Measurements from ENCODE around the gene KCTD4. TPM values are rescaled to one million over a fixed set of nuclear protein-coding genes. Genes with fewer than 3 reads are reported as not detected.

The KCTD4 gene
- total and polyA plus RNA-seq, 2 experiments from 2014 or later = 0.21 to 0.23 TPM

DNA sequence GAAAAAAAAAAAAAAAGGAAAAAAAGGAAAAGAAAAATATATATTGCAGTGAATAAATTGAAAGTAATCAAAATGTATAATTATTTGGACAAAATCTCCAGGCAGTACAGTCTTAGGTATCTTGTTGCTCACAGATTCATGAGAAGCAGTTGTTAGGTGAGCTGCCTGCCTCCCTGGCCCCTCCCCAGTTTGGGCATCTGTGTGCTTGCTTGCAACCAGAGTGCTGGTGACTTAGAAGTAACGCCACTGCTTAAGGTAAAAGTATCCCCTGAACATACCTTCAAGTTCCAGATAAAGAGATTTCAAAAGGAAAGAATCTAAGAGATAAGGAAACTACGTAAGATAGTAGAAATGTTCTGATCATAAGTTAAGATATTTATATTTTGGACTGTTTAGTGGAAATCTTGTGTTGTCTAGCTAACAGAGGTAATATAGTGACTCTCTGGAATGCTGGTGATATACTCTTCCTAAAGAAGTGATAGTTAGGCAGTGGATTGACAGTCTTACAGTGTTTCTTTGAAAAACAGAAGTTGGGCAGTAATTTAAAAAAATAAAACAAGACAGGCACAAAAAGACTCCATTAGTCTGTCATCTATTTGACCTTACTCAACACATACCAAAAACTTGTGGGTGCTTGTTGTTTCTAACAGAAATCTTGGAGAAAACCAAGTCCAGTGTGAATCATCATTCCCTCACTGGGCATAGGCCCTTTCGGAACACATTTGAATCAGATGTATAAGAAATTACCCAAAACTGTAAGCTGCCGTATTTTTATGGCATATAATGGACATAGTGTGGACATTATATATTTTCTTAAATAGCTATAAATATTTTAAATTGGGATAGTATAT lies 38.3 kb upstream of the KCTD4 start:
- DNase-seq (ENCODE audit: low spot score) = no peak
- Histone ChIP-seq H3K79me2 (peaks cover 7% of the 10 kb centered on the region), H2AFZ (no peak overlapping the region), H3K36me3 (replicated peaks; ENCODE audit: insufficient read depth, low read depth) (no peaks in the 10 kb centered on the region), H3K4me2 (no peak overlapping the region), H3K9me3 (ENCODE audit: low read depth) (no peaks in the 10 kb centered on the region), H3K27me3 (no peaks in the 10 kb centered on the region), H3K27ac (peak overlapping the region; percentile 5), H4K20me1 (ENCODE audit: insufficient read depth, poor library complexity, severe bottlenecking) (no peaks in the 10 kb centered on the region), H3K4me1 (ENCODE audit: insufficient read depth) (peaks cover 5% of the 10 kb centered on the region), H3K9me2 (replicated peaks; ENCODE audit: insufficient read depth) (no peaks in the 10 kb centered on the region), H3K4me3 (no peak overlapping the region)
- TF ChIP-seq EZH2 (IDR thresholded peaks at IDR 0.05; ENCODE audit: borderline replicate concordance) (no peak), CTCF (IDR thresholded peaks at IDR 0.05; ENCODE audit: poor library complexity) (no peak), EZH2phosphoT487 (IDR thresholded peaks at IDR 0.05; ENCODE audit: low read depth, severe bottlenecking, unreplicated experiment) (no peak)
- 81% methylated on average over 4 of the region's 4 CpGs for WGBS (ENCODE audit: low lambda C conversion rate, missing lambda C conversion rate)

DNA sequence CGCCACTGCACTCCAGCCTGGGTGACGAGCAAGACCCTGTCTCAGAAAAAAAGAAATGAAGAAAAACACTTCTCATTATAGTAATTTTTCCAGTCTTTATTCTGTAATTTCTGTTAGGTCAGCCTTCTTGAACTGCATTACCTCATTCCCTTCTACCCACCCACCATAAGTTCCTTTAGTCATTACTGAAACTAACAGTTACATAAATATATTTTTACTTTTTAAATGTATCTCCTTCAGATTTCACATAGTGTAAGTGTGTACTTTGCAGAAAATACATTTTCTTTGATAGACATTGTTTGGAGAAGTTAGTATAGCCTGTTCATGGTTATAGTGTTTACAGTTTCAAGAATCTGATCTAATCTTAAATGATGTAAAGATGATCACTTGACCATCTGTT lies 31.7 kb upstream of the KCTD4 start:
- H3K9me3 ChIP-seq (ENCODE audit: low read depth) = no peaks in the 10 kb centered on the region
- H3K4me1 ChIP-seq (ENCODE audit: insufficient read depth) = no peaks in the 10 kb centered on the region
- TF ChIP-seq EZH2phosphoT487 (IDR thresholded peaks at IDR 0.05; ENCODE audit: low read depth, severe bottlenecking, unreplicated experiment) (no peak), EZH2 (IDR thresholded peaks at IDR 0.05; ENCODE audit: borderline replicate concordance) (no peak)
- no peaks in the 10 kb centered on the region for H4K20me1 ChIP-seq (ENCODE audit: insufficient read depth, poor library complexity, severe bottlenecking)
- no peak overlapping the region for H3K4me3 ChIP-seq
- DNase-seq (ENCODE audit: low spot score) = no peak
- no peaks in the 10 kb centered on the region for H3K27me3 ChIP-seq
- no peaks in the 10 kb centered on the region for H3K36me3 ChIP-seq (replicated peaks; ENCODE audit: insufficient read depth, low read depth)
- H3K4me2 ChIP-seq = no peak overlapping the region
- no peaks in the 10 kb centered on the region for H3K9me2 ChIP-seq (replicated peaks; ENCODE audit: insufficient read depth)
- 100% methylated on average over 2 of the region's 2 CpGs for WGBS (ENCODE audit: low lambda C conversion rate, missing lambda C conversion rate)
- peaks cover 6% of the 10 kb centered on the region for H3K79me2 ChIP-seq
- H2AFZ ChIP-seq = no peak overlapping the region
- H3K27ac ChIP-seq = no peak overlapping the region

- no peak overlapping the region for H3K4me3 ChIP-seq
- 39% methylated on average over 1 of the region's 1 CpG for WGBS (ENCODE audit: low lambda C conversion rate, missing lambda C conversion rate)
- DNase-seq (ENCODE audit: low spot score) = no peak
- H3K9me3 ChIP-seq (ENCODE audit: low read depth) = no peaks in the 10 kb centered on the region
- no peaks in the 10 kb centered on the region for H3K36me3 ChIP-seq (replicated peaks; ENCODE audit: insufficient read depth, low read depth)
- H3K27ac ChIP-seq = no peak overlapping the region
- H3K4me1 ChIP-seq (ENCODE audit: insufficient read depth) = no peaks in the 10 kb centered on the region
- no peaks in the 10 kb centered on the region for H3K9me2 ChIP-seq (replicated peaks; ENCODE audit: insufficient read depth)
- TF ChIP-seq CTCF (IDR thresholded peaks at IDR 0.05; ENCODE audit: poor library complexity) (no peak), EZH2 (IDR thresholded peaks at IDR 0.05; ENCODE audit: borderline replicate concordance) (no peak), EZH2phosphoT487 (IDR thresholded peaks at IDR 0.05; ENCODE audit: low read depth, severe bottlenecking, unreplicated experiment) (no peak)
- H3K79me2 ChIP-seq = peaks cover 7% of the 10 kb centered on the region
- H2AFZ ChIP-seq = no peak overlapping the region
- no peaks in the 10 kb centered on the region for H3K27me3 ChIP-seq
- no peak overlapping the region for H3K4me2 ChIP-seq
- no peaks in the 10 kb centered on the region for H4K20me1 ChIP-seq (ENCODE audit: insufficient read depth, poor library complexity, severe bottlenecking)
Observed at GRCh38 chr13:45231722-45232121, 30.9 kb upstream of the KCTD4 start.

- Histone ChIP-seq H3K4me1 (ENCODE audit: insufficient read depth) (no peaks in the 10 kb centered on the region), H3K9me2 (replicated peaks; ENCODE audit: insufficient read depth) (no peaks in the 10 kb centered on the region), H3K4me3 (no peak overlapping the region), H3K36me3 (replicated peaks; ENCODE audit: insufficient read depth, low read depth) (no peaks in the 10 kb centered on the region), H3K9me3 (ENCODE audit: low read depth) (no peaks in the 10 kb centered on the region), H2AFZ (no peak overlapping the region), H3K27me3 (no peaks in the 10 kb centered on the region), H3K27ac (no peak overlapping the region), H3K79me2 (peaks cover 7% of the 10 kb centered on the region), H4K20me1 (ENCODE audit: insufficient read depth, poor library complexity, severe bottlenecking) (no peaks in the 10 kb centered on the region), H3K4me2 (no peak overlapping the region)
- WGBS (ENCODE audit: low lambda C conversion rate, missing lambda C conversion rate) = 98% methylated on average over 4 of the region's 4 CpGs
- TF ChIP-seq EZH2phosphoT487 (IDR thresholded peaks at IDR 0.05; ENCODE audit: low read depth, severe bottlenecking, unreplicated experiment) = no peak
- no peak for TF ChIP-seq CTCF (IDR thresholded peaks at IDR 0.05; ENCODE audit: poor library complexity)
- TF ChIP-seq EZH2 (IDR thresholded peaks at IDR 0.05; ENCODE audit: borderline replicate concordance) = no peak
- no peak for DNase-seq (ENCODE audit: low spot score)
Observed at GRCh38 chr13:45231305-45231704, 30.5 kb upstream of the KCTD4 start.

All from hepatocyte (in vitro differentiated cells).